ENCODE measurements around the gene SYNDIG1.

SYNDIG1 gene

DNA sequence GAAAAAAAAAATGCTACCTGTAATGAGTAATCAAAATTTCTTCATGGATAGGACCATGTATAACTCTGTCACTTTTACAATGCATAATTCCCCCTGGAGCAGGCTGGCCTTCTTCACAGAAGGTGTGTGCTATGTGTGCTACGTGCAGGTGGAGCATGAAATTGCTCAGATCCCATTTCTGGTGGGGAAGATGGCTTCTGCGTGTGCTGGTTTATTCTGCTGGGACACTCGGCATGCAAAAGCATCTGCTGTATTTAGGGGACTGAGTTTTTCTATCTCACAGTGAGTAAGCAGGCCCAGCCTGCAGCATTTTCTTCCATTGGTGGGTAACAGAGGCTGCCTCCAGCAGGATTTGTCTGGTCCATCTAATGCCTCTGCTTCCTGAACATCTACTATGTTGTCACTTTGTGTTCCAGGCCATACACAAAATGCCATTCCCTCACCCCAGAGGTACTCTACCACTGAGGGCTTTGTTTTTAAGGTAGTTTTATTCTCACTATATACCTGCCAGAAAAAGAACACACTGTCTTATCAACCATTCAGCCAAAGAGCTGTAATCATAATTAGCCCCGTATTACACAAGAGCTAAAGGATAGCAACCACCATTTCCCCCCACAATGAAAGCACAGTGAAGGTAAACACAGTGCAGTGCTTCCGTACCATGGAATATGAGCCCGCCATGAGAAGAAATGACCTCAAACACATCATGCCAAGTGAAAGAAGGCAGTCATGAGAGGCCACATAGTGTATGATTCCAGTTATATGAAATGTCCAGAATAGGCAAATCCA is 62.4 kb downstream of the SYNDIG1 start:
- no peak overlapping the region for H3K4me3 Mint-ChIP-seq
- no peaks in the 10 kb centered on the region for H3K4me1 Mint-ChIP-seq (ENCODE audit: low read depth)
- H3K27me3 Mint-ChIP-seq: no peaks in the 10 kb centered on the region
- no peaks in the 10 kb centered on the region for H3K9me3 Mint-ChIP-seq (ENCODE audit: low read depth)
- no peak overlapping the region for H3K27ac Mint-ChIP-seq
- H3K36me3 Mint-ChIP-seq: no peaks in the 10 kb centered on the region

DNA sequence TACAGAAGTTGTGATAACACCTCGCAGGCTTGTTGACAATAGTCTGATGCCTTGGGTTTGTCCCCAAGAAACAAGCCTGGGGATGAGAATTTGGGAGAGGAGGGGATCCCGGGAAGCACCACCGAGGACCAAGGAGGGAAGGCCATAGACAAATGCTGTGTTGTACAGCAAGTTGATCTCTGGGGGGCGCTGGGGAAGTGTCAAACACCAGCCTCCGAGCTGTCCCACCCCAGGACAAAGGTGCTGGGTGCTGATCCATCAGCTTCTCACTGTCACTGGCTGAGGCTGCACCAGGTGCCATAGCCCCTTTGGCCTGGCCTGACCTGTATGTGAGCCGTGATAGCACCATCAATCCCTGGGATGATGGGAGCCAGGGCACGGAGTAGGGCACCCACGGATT is 64.0 kb downstream of the SYNDIG1 start:
- no peaks in the 10 kb centered on the region for H3K27me3 Mint-ChIP-seq
- no peaks in the 10 kb centered on the region for H3K4me1 Mint-ChIP-seq (ENCODE audit: low read depth)
- no peak overlapping the region for H3K27ac Mint-ChIP-seq
- no peak overlapping the region for H3K4me3 Mint-ChIP-seq
- no peaks in the 10 kb centered on the region for H3K9me3 Mint-ChIP-seq (ENCODE audit: low read depth)
- H3K36me3 Mint-ChIP-seq: no peaks in the 10 kb centered on the region

DNA sequence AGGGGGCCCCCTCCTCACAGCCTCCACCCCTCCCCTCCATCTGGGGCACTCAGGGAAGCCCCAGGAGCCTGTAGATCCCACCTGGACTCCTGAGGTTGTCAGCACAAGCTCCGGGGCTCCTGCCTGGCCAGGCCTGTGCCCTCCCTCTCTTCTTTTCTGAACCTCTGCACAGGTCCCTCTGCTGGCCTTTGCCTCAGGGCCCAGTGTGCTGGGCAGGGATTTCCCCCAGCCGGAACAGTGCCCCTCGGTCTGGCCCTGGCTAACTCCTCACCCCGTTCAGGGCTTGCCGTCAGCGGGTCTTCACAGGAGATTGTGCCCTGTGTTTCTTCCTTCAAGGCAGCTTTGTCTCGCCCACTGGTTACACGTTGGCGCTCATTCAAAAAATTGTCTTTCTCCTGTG is 64.9 kb downstream of the SYNDIG1 start:
- no peaks in the 10 kb centered on the region for H3K9me3 Mint-ChIP-seq (ENCODE audit: low read depth)

DNA sequence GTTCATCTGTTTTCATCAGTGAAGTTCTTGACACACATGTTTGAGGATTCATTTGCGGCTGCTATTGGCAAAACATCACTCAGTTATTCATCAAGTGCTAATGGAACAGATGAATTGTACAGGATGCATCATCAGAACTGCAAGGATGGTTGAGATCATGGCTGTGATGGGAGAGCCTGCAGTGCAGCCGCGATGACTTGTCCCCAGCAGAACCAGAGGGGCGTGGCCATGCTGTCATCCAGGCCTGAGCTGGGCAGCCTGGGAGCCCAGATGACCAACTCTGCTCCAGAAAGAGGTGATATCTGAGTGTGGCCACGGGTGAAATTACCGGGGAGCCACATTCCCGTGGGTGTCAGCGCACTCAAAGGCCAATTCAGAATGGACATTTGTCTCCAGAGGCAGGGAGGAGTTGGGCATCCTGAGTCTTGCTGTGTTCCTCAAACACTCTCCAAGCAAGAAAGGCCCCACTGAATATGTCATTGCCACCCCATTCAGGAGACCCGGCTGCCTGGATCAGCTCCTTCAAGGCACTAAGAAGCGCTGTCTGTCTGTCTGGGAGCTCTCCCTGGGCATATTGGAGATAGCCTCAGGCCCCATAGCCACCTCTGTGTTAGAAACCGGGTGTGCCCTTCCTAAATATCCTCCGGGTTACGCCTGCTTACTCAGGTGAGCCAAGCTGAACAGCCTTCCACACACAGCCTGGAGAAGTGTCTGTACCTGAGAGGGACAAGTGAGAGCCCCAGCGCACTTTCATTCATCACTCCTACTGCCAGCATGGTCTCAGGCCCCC is 66.7 kb downstream of the SYNDIG1 start:
- Mint-ChIP-seq H3K27ac (no peak overlapping the region), H3K27me3 (peaks cover 3% of the 10 kb centered on the region), H3K36me3 (no peaks in the 10 kb centered on the region), H3K9me3 (ENCODE audit: low read depth) (no peaks in the 10 kb centered on the region), H3K4me3 (no peak overlapping the region), H3K4me1 (ENCODE audit: low read depth) (no peaks in the 10 kb centered on the region)

More for the DNA sequence above, 64.9 kb downstream of the SYNDIG1 start:
- H3K4me3 Mint-ChIP-seq: no peak overlapping the region
- no peaks in the 10 kb centered on the region for H3K27me3 Mint-ChIP-seq
- H3K36me3 Mint-ChIP-seq: no peaks in the 10 kb centered on the region
- H3K27ac Mint-ChIP-seq: no peak overlapping the region
- H3K4me1 Mint-ChIP-seq (ENCODE audit: low read depth): no peaks in the 10 kb centered on the region

DNA sequence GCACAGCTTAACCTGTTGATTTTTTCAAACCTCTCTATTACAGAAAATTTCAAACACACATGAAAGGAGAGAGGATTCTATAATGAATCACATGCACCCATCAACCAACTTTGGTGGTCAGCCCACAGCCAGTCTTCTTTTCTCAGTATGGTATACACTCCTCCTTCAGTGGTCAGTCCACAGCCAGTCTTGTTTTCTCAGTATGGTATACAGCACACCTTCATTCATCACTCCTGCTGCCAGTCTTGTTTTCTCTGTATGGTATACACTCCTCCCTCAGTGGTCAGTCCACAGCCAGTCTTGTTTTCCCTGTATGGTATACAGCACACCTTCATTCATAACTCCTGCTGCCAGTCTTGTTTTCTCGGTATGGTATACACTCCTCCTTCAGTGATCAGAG is 67.8 kb downstream of the SYNDIG1 start:
- Mint-ChIP-seq H3K27ac (no peak overlapping the region), H3K4me3 (no peak overlapping the region), H3K4me1 (ENCODE audit: low read depth) (no peaks in the 10 kb centered on the region), H3K9me3 (ENCODE audit: low read depth) (no peaks in the 10 kb centered on the region), H3K36me3 (no peaks in the 10 kb centered on the region), H3K27me3 (peaks cover 4% of the 10 kb centered on the region)

DNA sequence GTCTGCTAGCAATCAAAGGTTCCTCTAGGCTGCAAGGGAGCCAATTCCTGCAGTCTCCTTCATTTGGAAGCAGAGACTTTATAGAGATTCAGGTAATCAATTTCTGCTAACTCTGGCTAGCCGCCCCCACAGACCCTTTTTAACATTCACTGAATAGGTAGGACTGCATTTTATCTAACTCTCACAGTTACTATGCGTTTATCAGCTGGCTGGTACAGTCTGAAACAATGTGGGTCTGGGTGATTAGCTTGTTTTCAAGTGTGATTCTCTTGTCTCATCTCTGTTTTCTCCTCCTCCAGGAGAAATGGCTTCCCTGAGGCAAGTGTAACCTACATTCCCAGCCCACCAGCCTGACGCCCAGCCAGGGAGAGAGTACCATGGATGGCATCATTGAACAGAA is 73.3 kb downstream of the SYNDIG1 start:
- Mint-ChIP-seq H3K27me3 (peaks cover 6% of the 10 kb centered on the region), H3K9me3 (ENCODE audit: low read depth) (no peaks in the 10 kb centered on the region), H3K36me3 (no peaks in the 10 kb centered on the region), H3K27ac (no peak overlapping the region), H3K4me1 (ENCODE audit: low read depth) (no peaks in the 10 kb centered on the region), H3K4me3 (no peak overlapping the region)

DNA sequence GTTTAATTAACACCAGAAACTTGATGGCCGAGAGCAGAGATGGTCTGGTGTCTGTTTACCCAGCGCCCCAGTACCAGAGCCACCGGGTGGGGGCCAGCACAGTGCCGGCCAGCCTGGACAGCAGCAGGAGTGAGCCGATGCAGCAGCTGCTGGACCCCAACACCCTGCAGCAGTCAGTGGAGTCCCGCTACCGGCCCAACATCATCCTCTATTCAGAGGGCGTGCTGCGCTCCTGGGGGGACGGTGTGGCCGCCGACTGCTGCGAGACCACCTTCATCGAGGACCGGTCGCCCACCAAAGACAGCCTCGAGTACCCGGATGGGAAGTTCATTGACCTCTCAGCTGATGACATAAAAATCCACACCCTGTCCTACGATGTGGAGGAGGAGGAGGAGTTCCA is 73.7 kb downstream of the SYNDIG1 start:
- peaks cover 6% of the 10 kb centered on the region for H3K27me3 Mint-ChIP-seq
- no peaks in the 10 kb centered on the region for H3K4me1 Mint-ChIP-seq (ENCODE audit: low read depth)
- H3K36me3 Mint-ChIP-seq: no peaks in the 10 kb centered on the region
- H3K4me3 Mint-ChIP-seq: no peak overlapping the region
- no peak overlapping the region for H3K27ac Mint-ChIP-seq
- no peaks in the 10 kb centered on the region for H3K9me3 Mint-ChIP-seq (ENCODE audit: low read depth)

DNA sequence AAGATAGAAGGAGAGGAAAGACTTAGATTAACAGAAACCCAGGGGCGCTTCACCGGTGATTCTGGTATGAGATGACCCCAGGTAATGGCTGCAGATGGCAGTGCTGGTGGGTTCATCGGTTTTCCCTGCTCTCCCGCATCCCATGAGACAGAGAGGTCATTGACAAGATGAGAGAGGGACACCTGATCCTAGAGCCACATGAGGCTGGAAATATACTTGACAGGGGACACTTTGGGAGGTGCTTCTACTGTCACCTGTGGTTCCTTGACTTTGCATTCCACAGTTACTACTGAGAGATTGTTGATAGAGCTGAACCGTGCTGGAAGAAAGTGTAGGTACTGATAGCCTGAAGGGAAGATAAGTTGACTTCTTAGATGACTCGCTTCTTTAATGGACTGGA is 74.3 kb downstream of the SYNDIG1 start:
- Mint-ChIP-seq H3K36me3 (no peaks in the 10 kb centered on the region), H3K27ac (no peak overlapping the region), H3K9me3 (ENCODE audit: low read depth) (no peaks in the 10 kb centered on the region), H3K4me3 (no peak overlapping the region), H3K27me3 (peaks cover 6% of the 10 kb centered on the region), H3K4me1 (ENCODE audit: low read depth) (no peaks in the 10 kb centered on the region)

DNA sequence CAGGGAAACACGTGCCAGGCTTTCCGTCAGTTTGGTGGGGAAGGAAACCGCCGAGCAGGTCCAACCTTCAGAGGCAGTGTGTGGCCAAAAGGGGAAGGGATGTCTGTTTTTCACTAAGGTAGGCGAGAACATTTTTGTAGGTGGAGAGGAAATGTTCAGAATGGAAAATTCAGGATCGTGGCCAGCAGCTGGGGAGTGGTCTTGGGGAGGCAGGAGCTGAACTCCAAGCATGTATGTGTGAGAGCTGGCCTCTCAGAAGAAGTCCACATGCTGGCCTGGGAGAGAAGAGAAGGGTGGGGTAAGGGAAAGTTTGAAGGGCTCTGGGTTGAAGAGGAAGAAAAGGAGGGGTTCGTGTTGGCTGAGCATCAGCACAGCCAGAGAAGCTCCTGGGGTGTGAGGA is 74.9 kb downstream of the SYNDIG1 start:
- no peaks in the 10 kb centered on the region for H3K9me3 Mint-ChIP-seq (ENCODE audit: low read depth)
- no peak overlapping the region for H3K4me3 Mint-ChIP-seq
- H3K27ac Mint-ChIP-seq: no peak overlapping the region
- peaks cover 6% of the 10 kb centered on the region for H3K27me3 Mint-ChIP-seq
- no peaks in the 10 kb centered on the region for H3K36me3 Mint-ChIP-seq
- H3K4me1 Mint-ChIP-seq (ENCODE audit: low read depth): no peaks in the 10 kb centered on the region

DNA sequence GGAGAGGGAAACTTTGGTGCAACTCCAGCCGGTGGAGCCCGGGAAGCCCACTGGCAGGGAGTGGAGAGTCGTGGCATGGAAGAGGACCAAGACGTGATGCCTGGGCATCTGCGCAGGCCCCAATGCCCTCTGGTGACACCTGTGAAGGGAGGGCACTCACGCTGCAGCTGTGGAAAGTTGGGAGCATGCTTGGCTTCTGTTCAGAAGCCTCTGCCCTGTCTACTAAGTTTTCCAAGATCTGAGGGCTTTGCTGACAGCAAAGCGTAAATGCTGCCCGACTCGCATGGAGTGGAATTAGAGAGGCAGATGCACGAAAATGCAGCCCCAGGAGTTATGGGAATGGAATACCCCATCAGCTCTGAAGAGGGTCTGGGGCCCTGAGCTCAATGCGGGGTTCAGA is 75.7 kb downstream of the SYNDIG1 start:
- Mint-ChIP-seq H3K27ac (no peak overlapping the region), H3K4me3 (no peak overlapping the region), H3K27me3 (peaks cover 6% of the 10 kb centered on the region), H3K36me3 (no peaks in the 10 kb centered on the region), H3K4me1 (ENCODE audit: low read depth) (no peaks in the 10 kb centered on the region), H3K9me3 (ENCODE audit: low read depth) (no peaks in the 10 kb centered on the region)

DNA sequence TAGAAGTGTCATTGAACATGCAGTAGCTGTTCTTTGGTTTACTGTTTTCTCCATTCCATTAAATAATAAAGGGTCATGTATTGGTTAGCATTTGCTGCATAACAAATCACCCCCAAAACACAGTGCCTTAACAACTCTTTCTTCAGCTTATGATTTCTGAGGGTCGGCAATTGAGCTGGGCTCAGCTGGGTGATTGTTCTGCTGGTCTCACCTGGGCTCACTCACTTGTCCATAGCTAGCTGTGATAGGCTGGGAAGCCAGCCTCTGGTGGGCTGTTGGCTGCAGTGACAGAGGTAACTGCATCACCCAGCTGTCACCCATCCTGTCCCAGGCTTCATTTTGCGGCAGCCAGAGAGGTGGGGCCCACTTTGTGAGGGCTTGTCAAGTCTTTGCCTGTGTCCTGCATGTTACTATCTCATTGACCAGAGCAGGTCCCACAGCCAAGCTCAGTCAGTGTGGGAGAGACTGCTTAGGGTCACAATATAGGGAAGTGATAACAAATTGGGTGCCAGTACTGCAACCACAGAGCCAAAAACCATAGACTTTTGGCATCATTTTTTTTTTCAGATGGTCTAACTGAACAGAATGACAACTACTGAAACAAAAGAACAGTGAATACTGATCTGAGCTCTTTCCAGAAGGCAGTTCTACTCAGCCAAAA is 76.9 kb downstream of the SYNDIG1 start:
- no peak overlapping the region for H3K4me3 Mint-ChIP-seq
- H3K27ac Mint-ChIP-seq: no peak overlapping the region
- H3K27me3 Mint-ChIP-seq: peaks cover 3% of the 10 kb centered on the region
- H3K9me3 Mint-ChIP-seq (ENCODE audit: low read depth): no peaks in the 10 kb centered on the region
- H3K4me1 Mint-ChIP-seq (ENCODE audit: low read depth): no peaks in the 10 kb centered on the region
- H3K36me3 Mint-ChIP-seq: no peaks in the 10 kb centered on the region

DNA sequence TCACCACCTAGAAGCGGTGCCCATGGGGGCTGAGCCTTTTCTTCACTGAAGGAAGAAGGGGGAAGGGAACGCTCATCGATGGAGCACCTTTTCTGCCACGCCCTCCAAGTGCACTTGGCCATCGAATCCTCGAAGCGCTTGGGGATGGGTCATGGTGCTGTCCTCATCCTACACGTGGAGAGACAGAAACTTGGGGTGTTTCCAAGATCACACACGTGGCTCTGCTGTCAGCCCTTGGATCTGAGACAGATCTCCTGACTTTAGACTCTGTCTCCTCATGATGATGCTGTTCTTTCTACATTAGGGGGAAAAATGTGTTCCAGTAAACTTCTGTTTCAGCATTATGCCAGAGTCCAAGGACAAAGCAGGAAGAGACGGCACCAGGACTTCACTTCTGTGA is 78.5 kb downstream of the SYNDIG1 start:
- Mint-ChIP-seq H3K27me3 (no peaks in the 10 kb centered on the region), H3K27ac (no peak overlapping the region), H3K9me3 (ENCODE audit: low read depth) (no peaks in the 10 kb centered on the region), H3K4me1 (ENCODE audit: low read depth) (no peaks in the 10 kb centered on the region), H3K36me3 (no peaks in the 10 kb centered on the region), H3K4me3 (no peak overlapping the region)

DNA sequence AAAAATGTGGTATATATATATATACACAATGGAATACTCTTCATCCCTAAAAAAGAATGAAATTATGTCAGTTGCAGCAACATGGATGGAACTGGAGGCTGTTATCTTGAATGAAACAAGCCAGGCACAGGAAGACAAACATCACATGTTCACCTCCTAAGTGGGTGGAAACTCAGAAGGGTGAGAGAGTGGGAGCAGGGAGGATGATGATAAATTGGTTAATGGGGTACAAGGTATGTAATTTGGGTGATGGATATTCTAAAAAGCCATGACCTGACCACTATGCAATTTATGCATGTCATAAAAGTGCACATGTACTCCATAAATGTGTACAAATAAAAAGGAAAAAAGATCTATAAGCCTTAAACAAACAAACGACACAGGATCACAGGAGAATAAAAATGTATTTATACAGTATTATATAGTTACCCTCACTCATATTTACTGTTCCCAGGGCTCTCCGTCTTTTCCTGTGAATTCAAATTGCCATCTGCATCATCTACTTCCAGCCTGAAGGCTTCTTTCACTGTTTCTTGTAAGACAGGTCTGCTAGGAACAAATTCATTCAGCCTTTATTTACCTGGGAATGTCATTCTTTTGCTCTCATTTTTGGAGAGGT is 89.8 kb downstream of the SYNDIG1 start:
- Mint-ChIP-seq H3K27ac (no peak overlapping the region), H3K27me3 (peaks cover 4% of the 10 kb centered on the region)

DNA sequence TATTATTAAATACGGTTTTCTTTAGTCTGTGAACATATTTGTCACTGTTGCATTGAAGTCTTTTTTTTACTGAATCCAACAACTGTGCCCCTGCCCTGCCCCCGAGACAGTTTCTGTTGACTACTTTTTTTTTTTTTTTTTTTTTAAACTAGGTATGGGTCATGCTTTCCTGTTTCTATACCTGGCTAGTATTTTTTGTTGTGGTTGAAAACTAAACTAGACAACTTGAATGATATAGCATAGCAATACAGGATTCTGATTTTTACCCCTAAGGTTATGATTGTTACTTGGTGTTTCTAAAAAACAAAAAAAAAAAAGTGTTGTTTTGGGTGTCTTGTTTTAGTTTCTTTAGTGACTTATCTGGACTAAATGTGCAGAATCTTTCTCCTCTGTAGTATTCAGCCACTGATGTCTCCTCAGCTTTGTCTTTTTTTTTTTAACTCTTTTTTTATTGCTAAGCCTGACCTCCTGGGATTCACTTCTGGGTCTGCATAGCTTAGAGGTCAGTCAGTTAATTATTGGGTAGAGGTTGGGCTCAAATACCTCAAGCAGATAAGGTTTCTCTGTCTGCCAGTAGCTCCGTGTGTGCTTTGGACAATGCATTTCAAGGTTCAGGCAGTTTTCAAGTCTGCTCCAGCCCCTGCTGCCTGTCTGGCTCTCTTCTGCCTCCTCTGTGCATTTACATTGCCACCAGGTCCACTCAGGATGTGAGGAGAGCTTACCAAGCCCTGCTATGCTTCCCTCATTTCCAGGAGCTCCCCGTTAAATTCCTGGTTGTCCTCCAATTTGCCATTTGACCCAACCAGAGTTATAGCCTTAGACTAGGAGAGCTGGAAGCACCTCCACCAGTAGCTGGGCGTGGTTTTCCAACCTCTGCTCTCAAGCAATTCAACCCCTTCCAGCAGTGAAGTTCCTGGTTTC is 91.4 kb downstream of the SYNDIG1 start:
- H3K27me3 Mint-ChIP-seq: peaks cover 4% of the 10 kb centered on the region
- H3K4me1 Mint-ChIP-seq (ENCODE audit: low read depth): no peaks in the 10 kb centered on the region
- no peak overlapping the region for H3K27ac Mint-ChIP-seq
- H3K4me3 Mint-ChIP-seq: no peak overlapping the region
- H3K36me3 Mint-ChIP-seq: peaks cover 4% of the 10 kb centered on the region
- peaks cover 6% of the 10 kb centered on the region for H3K9me3 Mint-ChIP-seq (ENCODE audit: low read depth)

More for the DNA sequence above, 89.8 kb downstream of the SYNDIG1 start:
- Mint-ChIP-seq H3K4me1 (ENCODE audit: low read depth) (no peaks in the 10 kb centered on the region), H3K36me3 (peaks cover 4% of the 10 kb centered on the region), H3K9me3 (ENCODE audit: low read depth) (peaks cover 6% of the 10 kb centered on the region), H3K4me3 (no peak overlapping the region)
